Hypothalamus (tissue), 51 donors: Measurements from ENCODE around the gene OTUB2.

Experiments used
- DNase-seq, 51 donors: peaks; one replicate each; lab custom pipeline; 2025; lab: John Stamatoyannopoulos, UW

The OTUB2 gene

GRCh38 chr14:94026173-94026888 is at the start of gene OTUB2:
TSS of gene OTUB2 (plus strand) at chr14:94026340. CDS start at chr14:94026538, 198 bp downstream.
- DNase-seq, result peak; percentile 55 to 98 (median 92)

- DNase-seq, result peak in 1 of 51 donors; percentile 14
Measured at GRCh38 chr14:93976477-93977057, 49.6 kb upstream of the OTUB2 start, which contains the start of gene ASB2. TSS of gene ASB2 (minus strand) at chr14:93976570. CDS start at chr14:93964539, 12,031 bp downstream.

- DNase-seq, result no peak
Measured at GRCh38 chr14:93977171-93977570, 49.0 kb upstream of the OTUB2 start.

- no peak for DNase-seq
Measured at GRCh38 chr14:93977790-93978581, 48.2 kb upstream of the OTUB2 start.

- DNase-seq, result no peak
Measured at GRCh38 chr14:93978735-93979134, 47.4 kb upstream of the OTUB2 start.

GRCh38 chr14:93980456-93981201 is 45.5 kb upstream of the OTUB2 start:
- DNase-seq, result peak in 4 of 51 donors; percentile 22 to 69 (median 24)

GRCh38 chr14:93981316-93982229 is 44.6 kb upstream of the OTUB2 start:
- DNase-seq, result no peak

- no peak for DNase-seq
Measured at GRCh38 chr14:93982230-93983007, 43.7 kb upstream of the OTUB2 start.

- DNase-seq, result peak in 1 of 51 donors; percentile 15
Measured at GRCh38 chr14:93984070-93984469, 42.1 kb upstream of the OTUB2 start.

- DNase-seq, result peak in 13 of 51 donors; percentile 10 to 44 (median 27)
Measured at GRCh38 chr14:93984987-93985410, 41.1 kb upstream of the OTUB2 start.

GRCh38 chr14:93986955-93987354 is 39.2 kb upstream of the OTUB2 start:
- no peak for DNase-seq

- no peak for DNase-seq
Measured at GRCh38 chr14:93987376-93987775, 38.8 kb upstream of the OTUB2 start.

- no peak for DNase-seq
Measured at GRCh38 chr14:93987815-93988476, 38.2 kb upstream of the OTUB2 start.

- DNase-seq, result no peak
Measured at GRCh38 chr14:93989939-93990338, 36.2 kb upstream of the OTUB2 start.

GRCh38 chr14:93991212-93991611 is 34.9 kb upstream of the OTUB2 start:
- no peak for DNase-seq

- DNase-seq, result no peak
Measured at GRCh38 chr14:93991649-93992048, 34.5 kb upstream of the OTUB2 start.

- DNase-seq, result no peak
Measured at GRCh38 chr14:93993382-93993781, 32.8 kb upstream of the OTUB2 start.
